K562 (cell line): ENCODE results near the gene TMEM69. TPM values are rescaled to one million over a fixed set of nuclear protein-coding genes. Genes with fewer than 3 reads are reported as not detected.

ENCODE experiments used
- CAMTA2 ChIP-seq: fragments of 250-450 bp; sonication (Bioruptor Pico); conservative IDR thresholded peaks from 2 replicates; pipeline ENCODE4 v1.5.1; 2022
- CBX1 ChIP-seq: sonication (generic); IDR thresholded peaks from 2 replicates; pipeline ENCODE4 v1.6.1; 2016; ENCODE audit warnings: antibody characterized with exemption, low read depth, mild to moderate bottlenecking
- CBX2 ChIP-seq: fragments of 200-600 bp; sonication (generic); IDR thresholded peaks from one replicate; pipeline ENCODE4 v1.6.1; 2012; ENCODE audit warnings: mild to moderate bottlenecking, low read length, inconsistent platforms; ENCODE audit not compliant: insufficient read depth, poor library complexity, severe bottlenecking
- CREB1 ChIP-seq, 2 experiments: sonication (generic) in 1 of 2; formaldehyde crosslinking in 1 of 2; IDR thresholded peaks; 2 replicates each; pipeline versions ENCODE4 v1.6.1 to v1.8.0; 2012 to 2022; ENCODE audit warnings: inconsistent platforms in 1 of 2, mild to moderate bottlenecking in 1 of 2, missing genetic modification reagents in 1 of 2, moderate library complexity in 1 of 2
- DMBX1 ChIP-seq: fragments of 250-450 bp; sonication (Bioruptor Pico); IDR thresholded peaks from 2 replicates; pipeline ENCODE4 v1.8.0; 2022; ENCODE audit warnings: inconsistent platforms, mild to moderate bottlenecking, moderate library complexity, borderline replicate concordance
- ETS2 ChIP-seq: IDR thresholded peaks from 2 replicates; pipeline ENCODE4 v1.6.1; 2016; ENCODE audit warnings: borderline replicate concordance, missing genetic modification characterization, mild to moderate bottlenecking, moderate library complexity, missing compliant biosample characterization; ENCODE audit not compliant: poor library complexity, severe bottlenecking
- EWSR1 ChIP-seq: fragments of 450-650 bp; IDR thresholded peaks from 2 replicates; pipeline ENCODE4 v1.6.1; 2018; ENCODE audit warnings: borderline replicate concordance, mild to moderate bottlenecking, low read depth, moderate library complexity; ENCODE audit not compliant: partially characterized antibody
- MCM2 ChIP-seq: fragments of 450-650 bp; IDR thresholded peaks from 2 replicates; pipeline ENCODE4 v1.6.1; 2017; ENCODE audit warnings: low read depth, mild to moderate bottlenecking
- MCM3 ChIP-seq: fragments of 450-650 bp; IDR thresholded peaks from 2 replicates; pipeline ENCODE4 v1.6.1; 2016
- MTA3 ChIP-seq: fragments of 450-650 bp; formaldehyde crosslinking; IDR thresholded peaks from 2 replicates; pipeline ENCODE4 v1.6.1; 2017; ENCODE audit warnings: mild to moderate bottlenecking, borderline replicate concordance
- NFATC3 ChIP-seq: fragments of 450-650 bp; IDR thresholded peaks from 2 replicates; pipeline ENCODE4 v1.6.1; 2017; ENCODE audit warnings: mild to moderate bottlenecking
- RBM25 ChIP-seq: fragments of 200-400 bp; formaldehyde crosslinking; IDR thresholded peaks from 2 replicates; pipeline ENCODE4 v1.6.1; 2018; ENCODE audit warnings: low read length, low read depth, moderate library complexity; ENCODE audit not compliant: severe bottlenecking
- REST ChIP-seq, 2 experiments: fragments of 450-650 bp; formaldehyde crosslinking in 1 of 2; IDR thresholded peaks; 2 replicates each; pipeline versions ENCODE4 v1.4.0 to v1.6.1; 2014 to 2020; ENCODE audit warnings: mild to moderate bottlenecking in 2 of 2, borderline replicate concordance in 1 of 2, low read depth in 1 of 2
- STAT6 ChIP-seq: sonication (generic); formaldehyde crosslinking; IDR thresholded peaks from 2 replicates; pipeline ENCODE4 v1.8.1; 2023; ENCODE audit warnings: mild to moderate bottlenecking, missing genetic modification reagents
- ZC3H8 ChIP-seq: fragments of 450-650 bp; IDR thresholded peaks from 2 replicates; pipeline ENCODE4 v1.6.1; 2017
- ZNF253 ChIP-seq: fragments of 250-450 bp; sonication (Bioruptor Pico); conservative IDR thresholded peaks from 2 replicates; pipeline ENCODE4 v1.6.1; 2021; ENCODE audit warnings: mild to moderate bottlenecking
- ZSCAN32 ChIP-seq: fragments of 450-650 bp; formaldehyde crosslinking; IDR thresholded peaks from 2 replicates; pipeline ENCODE4 v1.4.0; 2020; ENCODE audit warnings: mild to moderate bottlenecking, moderate library complexity
- polyA plus RNA-seq, 8 experiments: library from polyadenylated mRNA; depleted of rRNA in 4 of 8; stranded (reverse) in 5 of 8; unstranded in 3 of 8; fragments of >200 nt; fragmentation: Nextera tagmentation in 2 of 8; fragmentation: Illumina TruSeq in 1 of 8; extraction: Ambion mirVana in 2 of 8; extraction: Trizol in 1 of 8; gene quantifications; 2 replicates each; pipeline versions ENCODE4 v1.2.1 to v1.2.3, GENCODE V29; 2011 to 2014; ENCODE audit warnings: inconsistent platforms in 1 of 8, missing spikeins in 1 of 8
- total RNA-seq, 7 experiments: library from RNA; depleted of rRNA in 6 of 7; stranded (reverse); fragments of >200 nt in 6 of 7; fragmentation: Illumina TruSeq in 2 of 7; extraction: Trizol in 2 of 7; gene quantifications; 2 replicates each; pipeline versions ENCODE4 v1.2.1 to v1.2.3, GENCODE V29; 2011 to 2021; ENCODE audit warnings: low replicate concordance in 1 of 7

Gene TMEM69
- total and polyA plus RNA-seq, 9 of the 15 experiments (the other 6 are each of a cell fraction or from before 2014, with no cell fraction given), result 47.3 to 248 (median 103) TPM

GRCh38 chr1:45687014-45687753, 797 bp upstream of the TMEM69 start (continued):
- TF ChIP-seq REST (IDR thresholded peaks at IDR 0.05; ENCODE audit: borderline replicate concordance) (no peak), REST (CRISPR knock-in tag; IDR thresholded peaks at IDR 0.05; ENCODE audit: low read depth) (0 out of 2 replicates have a peak, but pooled peaks have one; percentile 14), ETS2 (tag) (no peak), CBX1 (no peak; the same call in 1 of the 2 replicates), NFATC3 (peak; percentile 32; the same call in 1 of the 2 replicates), STAT6 (CRISPR knock-in tag) (peak; percentile 8; the same call in 1 of the 2 replicates), MTA3 (peak; percentile 92), ZNF253 (no peak), DMBX1 (peak; percentile 53; the same call in 1 of the 2 replicates), CREB1 (IDR thresholded peaks at IDR 0.05) (peak; percentile 86), CREB1 (CRISPR knock-in tag; IDR thresholded peaks at IDR 0.05) (peak; percentile 93), MCM3 (no peak), CAMTA2 (CRISPR knock-in tag) (peak; percentile 89; the same call in 1 of the 2 replicates), ZC3H8 (no peak), MCM2 (no peak), EWSR1 (no peak), RBM25 (peak; percentile 0), ZSCAN32 (peak; percentile 60; the same call in 1 of the 2 replicates), CBX2 (no peak)
